IPS DF 19.7 (cell line): ENCODE data around the gene MMEL1.
"Not testable (repeated sequence)": the region's sequence is repeated elsewhere in the genome, so short reads cannot be mapped to it uniquely, and the experiment has no call there.

Source experiments
- DNase-seq: peaks from one replicate; pipeline ENCODE4 v3.0.0-alpha.2; 2013; ENCODE audit warnings: low read depth, low spot score

MMEL1 gene

GRCh38 chr1:2558861-2559260, 74.0 kb downstream of the MMEL1 start:
- DNase-seq: no peak

- no peak for DNase-seq
Measured at GRCh38 chr1:2558420-2558819, 74.4 kb downstream of the MMEL1 start.

GRCh38 chr1:2557482-2558400, 75.1 kb downstream of the MMEL1 start:
- no peak for DNase-seq

GRCh38 chr1:2556678-2557481, 75.9 kb downstream of the MMEL1 start:
- DNase-seq: no peak

- no peak for DNase-seq
Measured at GRCh38 chr1:2556277-2556677, 76.5 kb downstream of the MMEL1 start, which contains the start of gene TNFRSF14. Gene TNFRSF14, plus strand, starts transcription at chr1:2556371. Its CDS starts 294 bp downstream, at chr1:2556665.

GRCh38 chr1:2555634-2556276, 77.1 kb downstream of the MMEL1 start:
- DNase-seq: no peak

GRCh38 chr1:2554621-2555387, 78.0 kb downstream of the MMEL1 start:
- no peak for DNase-seq

GRCh38 chr1:2553871-2554620, 78.8 kb downstream of the MMEL1 start:
- no peak for DNase-seq

- not testable (repeated sequence) for DNase-seq
Measured at GRCh38 chr1:2553076-2553475, 79.7 kb downstream of the MMEL1 start.

GRCh38 chr1:2552189-2552588, 80.6 kb downstream of the MMEL1 start:
- DNase-seq: no peak

- not testable (repeated sequence) for DNase-seq
Measured at GRCh38 chr1:2551544-2551943, 81.3 kb downstream of the MMEL1 start.

- not testable (repeated sequence) for DNase-seq
Measured at GRCh38 chr1:2550309-2550861, 82.4 kb downstream of the MMEL1 start.

GRCh38 chr1:2549367-2550029, 83.3 kb downstream of the MMEL1 start:
- DNase-seq: not testable (repeated sequence)

- DNase-seq: no peak
Measured at GRCh38 chr1:2548068-2548589, 84.7 kb downstream of the MMEL1 start.

GRCh38 chr1:2547210-2548067, 85.4 kb downstream of the MMEL1 start:
- no peak for DNase-seq

- no peak for DNase-seq
Measured at GRCh38 chr1:2546515-2547209, 86.2 kb downstream of the MMEL1 start.

- no peak for DNase-seq
Measured at GRCh38 chr1:2545754-2546514, 86.9 kb downstream of the MMEL1 start.
